ENCODE results near the gene PLEKHA7. TPM values are rescaled to one million over a fixed set of nuclear protein-coding genes. Genes with fewer than 3 reads are reported as not detected.

The PLEKHA7 gene
- total and polyA plus RNA-seq, 2 of the 4 experiments (the other 2 are of a cell fraction): 0.12 TPM; not detected in 1

- CTCF ChIA-PET: no interaction called here
- H4K8ac ChIP-seq (ENCODE audit: low read depth in 2 of 2, low read length in 2 of 2): no peak overlapping the region
- H3K79me1 ChIP-seq (ENCODE audit: low read depth in 1 of 2, low read length in 2 of 2): no peaks in the 10 kb centered on the region
- no peak overlapping the region for H3K4me2 ChIP-seq (ENCODE audit: low read depth, low read length)
- no peak overlapping the region for H3K27ac ChIP-seq (ENCODE audit: insufficient read depth, low read length)
- H2AK9ac ChIP-seq (replicated peaks; ENCODE audit: low read depth, low read length, poor library complexity): no peak overlapping the region
- no peak overlapping the region for H2AFZ ChIP-seq (replicated peaks; ENCODE audit: low read length, poor library complexity)
- no peak overlapping the region for H4K5ac ChIP-seq (ENCODE audit: low read depth, low read length)
- intact Hi-C loops (cut with micrococcal nuclease): no loop called here
- no peak overlapping the region for H3K9ac ChIP-seq (ENCODE audit: low read depth, low read length)
- H3K27me3 ChIP-seq (ENCODE audit: control insufficient read depth, insufficient read depth, low read length): peaks cover 16% of the 10 kb centered on the region
- H2BK20ac ChIP-seq (ENCODE audit: low read depth, low read length): no peak overlapping the region
- H3K9me1 ChIP-seq (ENCODE audit: insufficient read depth, low read length): no peaks in the 10 kb centered on the region
- DNase-seq: no peak
- POLR2A ChIA-PET (ENCODE audit: unreplicated experiment): no interaction called here
- H2AK5ac ChIP-seq (ENCODE audit: low read depth, low read length): no peak overlapping the region
- no peak overlapping the region for H3K14ac ChIP-seq (replicated peaks; ENCODE audit: low read depth, low read length)
- no peak overlapping the region for H3K4ac ChIP-seq (ENCODE audit: low read depth, low read length)
- no TSS peak for BruUV-seq (replicated peaks)
- H4K91ac ChIP-seq (ENCODE audit: insufficient read depth, low read depth, low read length): no peak overlapping the region
- no peaks in the 10 kb centered on the region for H3K9me3 ChIP-seq (ENCODE audit: control insufficient read depth, insufficient read depth, low read length)
- in situ Hi-C loops (cut with MboI; ENCODE audit: low sequenced_read_pairs): no loop called here
- no peaks in the 10 kb centered on the region for H4K20me1 ChIP-seq (ENCODE audit: insufficient read depth, low read length)
- H3K18ac ChIP-seq (ENCODE audit: low read depth, low read length): no peak overlapping the region
- dilution Hi-C loops (cut with HindIII; ENCODE audit: low sequenced_read_pairs, unreplicated experiment): no loop called here
- no peak overlapping the region for H3K23ac ChIP-seq (ENCODE audit: low read depth, low read length)
- H3K36me3 ChIP-seq (ENCODE audit: control insufficient read depth, insufficient read depth, low read length): no peaks in the 10 kb centered on the region
- H2BK15ac ChIP-seq (ENCODE audit: low read depth, low read length): no peak overlapping the region
- no peak overlapping the region for H3K56ac ChIP-seq (ENCODE audit: extremely low read depth, insufficient read depth, low read length)
- no peak overlapping the region for H3K4me3 ChIP-seq (ENCODE audit: insufficient read depth, low read depth, low read length)
- no peak overlapping the region for H2BK120ac ChIP-seq (ENCODE audit: low read depth, low read length)
- TF ChIP-seq BHLHE40 (IDR thresholded peaks at IDR 0.05; ENCODE audit: low read depth, low read length): no peak
- TF ChIP-seq ELK1 (IDR thresholded peaks at IDR 0.05; ENCODE audit: borderline replicate concordance, low read depth, low read length): no peak
- TF ChIP-seq USF2 (IDR thresholded peaks at IDR 0.05; ENCODE audit: low read depth, low read length): no peak
- TF ChIP-seq FOS (IDR thresholded peaks at IDR 0.05; ENCODE audit: low read depth, low read length): no peak
- no peak for TF ChIP-seq CTCF (conservative IDR thresholded peaks at IDR 0.05; ENCODE audit: low read depth, low read length)
- no peak for TF ChIP-seq RCOR1 (IDR thresholded peaks at IDR 0.05; ENCODE audit: insufficient replicate concordance, low read length)
- no peak for TF ChIP-seq CEBPB (IDR thresholded peaks at IDR 0.05; ENCODE audit: low read depth, low read length)
- TF ChIP-seq MAZ (IDR thresholded peaks at IDR 0.05; ENCODE audit: borderline replicate concordance, low read depth, low read length): no peak
- no peak for TF ChIP-seq CHD1 (IDR thresholded peaks at IDR 0.05; ENCODE audit: low read depth, low read length)
- no peak for TF ChIP-seq MXI1 (IDR thresholded peaks at IDR 0.05; ENCODE audit: borderline replicate concordance, low read depth, low read length)
- no peak for ATAC-seq (ENCODE audit: low read depth)
- H3K4me1 ChIP-seq (ENCODE audit: control insufficient read depth, insufficient read depth, low read length): no peaks in the 10 kb centered on the region
- no peak overlapping the region for H2BK5ac ChIP-seq (ENCODE audit: low read depth, low read length, poor library complexity, severe bottlenecking)
- whole genome bisulfite sequencing, 2 experiments (ENCODE audit: extremely low coverage in 2 of 2, insufficient read length in 1 of 2): 60% methylated on average over 2 of the region's 5 CpGs; no CpG with 5 or more reads in 1 of the 2 experiments
Measured at GRCh38 chr11:16876053-16876752, 138.0 kb downstream of the PLEKHA7 start.
